Activated CD4-positive, alpha-beta memory T cell treated with anti-CD3 and anti-CD28 coated beads, Interleukin-2, amount 10 ng/mL, durations not matched to agents 7 days and 5 days (primary cell): Measurements from ENCODE around the gene SYCE3. TPM values are rescaled to one million over a fixed set of nuclear protein-coding genes. Genes with fewer than 3 reads are reported as not detected.

Experiments
- CTCF ChIA-PET: fragments of 350-600 bp; sonication (Branson Sonifier 250); formaldehyde crosslinking; loops from one replicate; lab custom pipeline; 2021; ENCODE audit warnings: antibody characterized with exemption, inconsistent platforms; lab: Charles Lee
- POLR2A ChIA-PET: fragments of 350-600 bp; sonication (Branson Sonifier 250); formaldehyde crosslinking; loops from one replicate; lab custom pipeline; 2021; ENCODE audit warnings: antibody characterized with exemption; lab: Charles Lee
- DNase-seq: peaks from one replicate; pipeline ENCODE4 v3.0.0-alpha.2; 2020
- H3K27ac Mint-ChIP-seq: one replicate; pipeline ENCODE4 v1.8.0; 2021; ENCODE audit warnings: mild to moderate bottlenecking, mixed read lengths
- H3K27me3 Mint-ChIP-seq: one replicate; pipeline ENCODE4 v1.8.0; 2021; ENCODE audit warnings: mixed read lengths
- H3K36me3 Mint-ChIP-seq: one replicate; pipeline ENCODE4 v1.8.0; 2021; ENCODE audit warnings: low read depth, mixed read lengths
- H3K4me1 Mint-ChIP-seq: one replicate; pipeline ENCODE4 v1.8.0; 2021; ENCODE audit warnings: mixed read lengths
- H3K4me3 Mint-ChIP-seq: one replicate; pipeline ENCODE4 v1.8.0; 2021; ENCODE audit warnings: mild to moderate bottlenecking, mixed read lengths
- H3K9me3 Mint-ChIP-seq: one replicate; pipeline ENCODE4 v1.8.0; 2021; ENCODE audit warnings: mixed read lengths
- total RNA-seq, 2 experiments: library from RNA; stranded (reverse); gene quantifications; one replicate each; pipeline ENCODE4 v1.2.3, GENCODE V29; 2021

SYCE3 gene
- total RNA-seq, 2 experiments from 2014 or later = 0.58 to 0.71 TPM

GRCh38 chr22:50570861-50571260 is 8.1 kb upstream of the SYCE3 start:
- DNase-seq = no peak
- ChIA-PET CTCF (interaction anchor here (1.3 kb wide), 1 partner anchor 12 kb away, joined by 3 read pairs; the partner anchor contains the start of gene CHKB), POLR2A (interaction anchor here (1.0 to 1.5 kb wide), 2 partner anchors 12 to 45 kb away, joined by 3 to 4 read pairs; partner anchors contain the start of genes CHKB and SCO2)
- Mint-ChIP-seq H3K27ac (no peak overlapping the region), H3K36me3 (peaks cover 34% of the 10 kb centered on the region), H3K27me3 (no peaks in the 10 kb centered on the region), H3K9me3 (no peaks in the 10 kb centered on the region), H3K4me3 (no peak overlapping the region), H3K4me1 (no peaks in the 10 kb centered on the region)

- H3K9me3 Mint-ChIP-seq = no peaks in the 10 kb centered on the region
- H3K4me3 Mint-ChIP-seq = no peak overlapping the region
- ChIA-PET CTCF (interaction anchor here (1.3 kb wide), 1 partner anchor 12 kb away, joined by 3 read pairs; the partner anchor contains the start of gene CHKB), POLR2A (interaction anchor here (1.0 kb wide), 1 partner anchor 13 kb away, joined by 3 read pairs; the partner anchor contains the start of gene CHKB)
- DNase-seq = no peak
- no peak overlapping the region for H3K27ac Mint-ChIP-seq
- no peaks in the 10 kb centered on the region for H3K4me1 Mint-ChIP-seq
- H3K36me3 Mint-ChIP-seq = peaks cover 30% of the 10 kb centered on the region
- H3K27me3 Mint-ChIP-seq = no peaks in the 10 kb centered on the region
These were observed 7.3 kb upstream of the SYCE3 start for GRCh38 chr22:50569896-50570535.

- no peaks in the 10 kb centered on the region for H3K9me3 Mint-ChIP-seq
- no peak overlapping the region for H3K27ac Mint-ChIP-seq
- ChIA-PET CTCF (no interaction called here), POLR2A (no interaction called here)
- DNase-seq = no peak
- H3K27me3 Mint-ChIP-seq = peaks cover 7% of the 10 kb centered on the region
- H3K36me3 Mint-ChIP-seq = peaks cover 30% of the 10 kb centered on the region
- no peaks in the 10 kb centered on the region for H3K4me1 Mint-ChIP-seq
- H3K4me3 Mint-ChIP-seq = no peak overlapping the region
These were observed 6.3 kb upstream of the SYCE3 start for GRCh38 chr22:50569041-50569459.

DNA sequence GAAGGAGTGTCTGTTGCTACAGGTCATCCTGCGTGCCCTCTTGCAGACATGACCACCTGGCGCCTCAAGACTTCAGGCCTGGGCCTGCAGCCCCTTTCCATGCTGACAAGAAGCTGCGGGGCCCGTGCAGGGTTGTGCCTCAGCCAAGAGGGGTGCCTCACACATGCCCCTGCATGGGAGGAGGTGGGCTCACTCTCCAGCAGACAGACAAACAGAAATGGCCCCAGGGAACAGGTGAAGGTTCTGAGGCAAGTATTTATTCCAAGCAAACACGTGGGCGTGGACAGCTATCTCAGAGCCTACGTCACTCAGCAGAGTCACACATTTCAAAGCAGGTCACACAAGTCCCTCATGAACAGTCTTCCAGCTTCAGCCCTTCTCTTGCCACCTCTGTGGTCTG is 5.9 kb upstream of the SYCE3 start:
- Mint-ChIP-seq H3K27me3 (peaks cover 9% of the 10 kb centered on the region), H3K36me3 (peaks cover 30% of the 10 kb centered on the region), H3K27ac (no peak overlapping the region), H3K9me3 (no peaks in the 10 kb centered on the region), H3K4me1 (peaks cover 3% of the 10 kb centered on the region), H3K4me3 (no peak overlapping the region)
- CTCF ChIA-PET = no interaction called here
- DNase-seq = no peak
- POLR2A ChIA-PET = no interaction called here

GRCh38 chr22:50567721-50568252 is 5.1 kb upstream of the SYCE3 start:
- no peak for DNase-seq
- H3K27ac Mint-ChIP-seq = no peak overlapping the region
- ChIA-PET CTCF (no interaction called here), POLR2A (interaction anchor here (8.1 kb wide), 1 partner anchor 41 kb away, joined by 109 read pairs; the partner anchor contains the start of gene SCO2)
- peaks cover 11% of the 10 kb centered on the region for H3K4me1 Mint-ChIP-seq
- H3K4me3 Mint-ChIP-seq = no peak overlapping the region
- no peaks in the 10 kb centered on the region for H3K9me3 Mint-ChIP-seq
- H3K27me3 Mint-ChIP-seq = peaks cover 11% of the 10 kb centered on the region
- peaks cover 28% of the 10 kb centered on the region for H3K36me3 Mint-ChIP-seq

DNA sequence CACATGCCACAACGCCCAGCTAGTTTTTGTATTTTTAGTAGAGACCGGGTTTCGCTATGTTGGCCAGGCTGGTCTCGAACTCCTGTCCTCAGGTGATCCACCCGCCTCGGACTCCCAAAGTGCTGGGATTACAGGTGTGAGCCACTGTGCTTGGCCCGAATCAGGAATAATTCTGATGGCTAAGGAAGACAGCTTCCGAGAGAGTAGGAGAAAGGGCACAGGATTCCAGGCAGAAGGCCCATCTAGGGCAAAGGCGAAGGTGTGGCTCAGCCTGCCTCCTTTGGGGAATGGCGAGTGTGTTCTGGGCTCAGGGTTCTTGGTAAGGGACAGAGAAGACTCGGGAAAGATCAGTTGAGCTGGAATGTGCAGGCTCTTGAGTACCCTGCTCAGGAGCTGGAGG is 1.6 kb upstream of the SYCE3 start:
- H3K4me1 Mint-ChIP-seq = peaks cover 26% of the 10 kb centered on the region
- POLR2A ChIA-PET = interaction anchor here (1.7 to 8.1 kb wide), 10 partner anchors 9 to 56 kb away, joined by 5 to 109 read pairs (median 13); partner anchors contain the start of genes CHKB, SCO2 and TYMP
- H3K27me3 Mint-ChIP-seq = peaks cover 21% of the 10 kb centered on the region
- no peak overlapping the region for H3K4me3 Mint-ChIP-seq
- H3K9me3 Mint-ChIP-seq = no peaks in the 10 kb centered on the region
- no peak overlapping the region for H3K27ac Mint-ChIP-seq
- H3K36me3 Mint-ChIP-seq = peaks cover 5% of the 10 kb centered on the region
- CTCF ChIA-PET = interaction anchor here (0.9 to 4.0 kb wide), 6 partner anchors 8 to 57 kb away, joined by 4 to 48 read pairs (median 23); partner anchors contain the start of genes CPT1B, KLHDC7B and SCO2
- DNase-seq = no peak

- H3K27ac Mint-ChIP-seq = no peak overlapping the region
- H3K36me3 Mint-ChIP-seq = peaks cover 1% of the 10 kb centered on the region
- H3K4me1 Mint-ChIP-seq = peaks cover 26% of the 10 kb centered on the region
- peak overlapping the region; percentile 77 for H3K4me3 Mint-ChIP-seq
- no peaks in the 10 kb centered on the region for H3K9me3 Mint-ChIP-seq
- peaks cover 23% of the 10 kb centered on the region for H3K27me3 Mint-ChIP-seq
- ChIA-PET CTCF (interaction anchor here (0.6 to 4.0 kb wide), 19 partner anchors 9 to 179 kb away, joined by 3 to 48 read pairs (median 6); partner anchors contain the start of genes ARSA, KLHDC7B, SCO2 and TYMP), POLR2A (interaction anchor here (1.1 to 8.1 kb wide), 16 partner anchors 9 to 57 kb away, joined by 4 to 109 read pairs (median 12); partner anchors contain the start of genes CHKB, CPT1B, LMF2 and NCAPH2)
- DNase-seq = no peak
These were observed 868 bp upstream of the SYCE3 start for GRCh38 chr22:50563413-50564160.

- Mint-ChIP-seq H3K4me3 (peak overlapping the region; percentile 39), H3K27me3 (peaks cover 25% of the 10 kb centered on the region), H3K27ac (no peak overlapping the region), H3K36me3 (no peaks in the 10 kb centered on the region), H3K4me1 (peaks cover 26% of the 10 kb centered on the region), H3K9me3 (no peaks in the 10 kb centered on the region)
- no peak for DNase-seq
- ChIA-PET CTCF (interaction anchor here (0.7 kb wide), 1 partner anchor 36 kb away, joined by 3 read pairs; the partner anchor contains the start of gene SCO2), POLR2A (interaction anchor here (1.4 to 8.1 kb wide), 3 partner anchors 14 to 35 kb away, joined by 5 to 109 read pairs (median 9); partner anchors contain the start of gene SCO2)
These were observed 1.0 kb downstream of the SYCE3 start for GRCh38 chr22:50561401-50562358.

GRCh38 chr22:50560034-50560433 is 2.7 kb downstream of the SYCE3 start:
- ChIA-PET POLR2A (interaction anchor here (1.1 to 8.1 kb wide), 3 partner anchors 21 to 33 kb away, joined by 3 to 109 read pairs (median 9); partner anchors contain the start of gene SCO2), CTCF (interaction anchor here (0.9 to 1.5 kb wide), 3 partner anchors 21 to 94 kb away, joined by 3 to 4 read pairs (median 3); partner anchors contain the start of gene SCO2)
- H3K9me3 Mint-ChIP-seq = no peaks in the 10 kb centered on the region
- DNase-seq = no peak
- peaks cover 31% of the 10 kb centered on the region for H3K27me3 Mint-ChIP-seq
- no peaks in the 10 kb centered on the region for H3K36me3 Mint-ChIP-seq
- peaks cover 26% of the 10 kb centered on the region for H3K4me1 Mint-ChIP-seq
- H3K27ac Mint-ChIP-seq = no peak overlapping the region
- no peak overlapping the region for H3K4me3 Mint-ChIP-seq

- Mint-ChIP-seq H3K4me3 (no peak overlapping the region), H3K9me3 (no peaks in the 10 kb centered on the region), H3K27ac (no peak overlapping the region), H3K27me3 (peaks cover 20% of the 10 kb centered on the region), H3K36me3 (no peaks in the 10 kb centered on the region), H3K4me1 (peaks cover 10% of the 10 kb centered on the region)
- CTCF ChIA-PET = interaction anchor here (0.7 to 3.7 kb wide), 3 partner anchors 9 to 31 kb away, joined by 3 to 14 read pairs (median 9); partner anchors contain the start of gene SCO2
- POLR2A ChIA-PET = interaction anchor here (0.7 to 2.7 kb wide), 7 partner anchors 9 to 39 kb away, joined by 3 to 12 read pairs (median 3); partner anchors contain the start of genes CHKB, KLHDC7B and SCO2
- DNase-seq = no peak
These were observed 6.0 kb downstream of the SYCE3 start for GRCh38 chr22:50556703-50557102.

- Mint-ChIP-seq H3K4me3 (no peak overlapping the region), H3K27me3 (peaks cover 6% of the 10 kb centered on the region), H3K9me3 (no peaks in the 10 kb centered on the region), H3K4me1 (peaks cover 17% of the 10 kb centered on the region), H3K27ac (no peak overlapping the region), H3K36me3 (peaks cover 3% of the 10 kb centered on the region)
- POLR2A ChIA-PET = no interaction called here
- CTCF ChIA-PET = no interaction called here
- DNase-seq = no peak
These were observed 9.4 kb downstream of the SYCE3 start for GRCh38 chr22:50553310-50553709.
